ENCODE data around the gene PRKACA. TPM values are rescaled to one million over a fixed set of nuclear protein-coding genes. Genes with fewer than 3 reads are reported as not detected.

PRKACA gene
- total and polyA plus RNA-seq, 7 donors, result 33.6 to 59.1 (median 36.6) TPM

DNA sequence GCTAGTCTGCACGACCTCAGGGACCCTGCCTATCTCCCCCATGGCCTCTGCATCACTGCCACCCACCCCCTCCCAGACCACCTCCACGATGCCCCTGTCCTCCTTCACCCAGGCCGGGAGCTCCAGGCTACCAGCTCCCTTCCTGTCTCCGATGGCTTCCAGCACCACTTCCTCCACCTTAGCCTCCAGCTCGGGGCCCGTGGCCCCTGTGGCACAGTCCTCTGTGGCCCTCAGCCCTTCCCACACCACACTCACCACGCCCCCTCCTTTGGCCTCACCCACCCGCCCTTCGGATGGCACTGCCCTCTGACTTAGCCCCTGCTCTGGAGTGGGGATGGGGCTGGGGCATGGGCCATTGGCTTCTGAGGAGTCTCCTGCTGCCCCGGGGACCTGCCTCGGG is 62.8 kb downstream of the PRKACA start:
- TF ChIP-seq POLR2AphosphoS5 (IDR thresholded peaks at IDR 0.05), result no peak
- no peak for TF ChIP-seq POLR2A (IDR thresholded peaks at IDR 0.05)
- TF ChIP-seq CTCF (IDR thresholded peaks at IDR 0.05), result no peak
- TF ChIP-seq EP300 (IDR thresholded peaks at IDR 0.05), result no peak
- intact Hi-C loops (cut with DNase I), result no loop called here
- H3K4me1 ChIP-seq, result peaks cover 0 to 16% (median 9%) of the 10 kb centered on the region in 4 donors
- H3K36me3 ChIP-seq, result no peaks in the 10 kb centered on the region
- no peak overlapping the region for H3K4me3 ChIP-seq
- no peak overlapping the region for H3K27ac ChIP-seq
- WGBS, 2 donors, result 54 to 58% methylated on average over 11 of the region's 11 CpGs
- DNase-seq, result no peak
- peaks cover 9 to 31% (median 28%) of the 10 kb centered on the region in 3 donors for H3K27me3 ChIP-seq
- H3K9me3 ChIP-seq, result no peaks in the 10 kb centered on the region

- H3K4me3 ChIP-seq, result no peak overlapping the region
- peaks cover 0 to 16% (median 9%) of the 10 kb centered on the region in 4 donors for H3K4me1 ChIP-seq
- TF ChIP-seq CTCF (IDR thresholded peaks at IDR 0.05), result no peak
- no peak for TF ChIP-seq EP300 (IDR thresholded peaks at IDR 0.05)
- TF ChIP-seq POLR2AphosphoS5 (IDR thresholded peaks at IDR 0.05), result no peak
- no peak for TF ChIP-seq POLR2A (IDR thresholded peaks at IDR 0.05)
- WGBS, 2 donors, result 81 to 97% methylated on average over 6 of the region's 6 CpGs
- H3K27ac ChIP-seq, result no peak overlapping the region
- intact Hi-C loops (cut with DNase I), result no loop called here
- DNase-seq, result no peak
- H3K36me3 ChIP-seq, result no peaks in the 10 kb centered on the region
- peaks cover 9 to 24% (median 21%) of the 10 kb centered on the region in 3 donors for H3K27me3 ChIP-seq
- no peaks in the 10 kb centered on the region for H3K9me3 ChIP-seq
These were observed 63.5 kb downstream of the PRKACA start for GRCh38 chr19:14054099-14054498.

DNA sequence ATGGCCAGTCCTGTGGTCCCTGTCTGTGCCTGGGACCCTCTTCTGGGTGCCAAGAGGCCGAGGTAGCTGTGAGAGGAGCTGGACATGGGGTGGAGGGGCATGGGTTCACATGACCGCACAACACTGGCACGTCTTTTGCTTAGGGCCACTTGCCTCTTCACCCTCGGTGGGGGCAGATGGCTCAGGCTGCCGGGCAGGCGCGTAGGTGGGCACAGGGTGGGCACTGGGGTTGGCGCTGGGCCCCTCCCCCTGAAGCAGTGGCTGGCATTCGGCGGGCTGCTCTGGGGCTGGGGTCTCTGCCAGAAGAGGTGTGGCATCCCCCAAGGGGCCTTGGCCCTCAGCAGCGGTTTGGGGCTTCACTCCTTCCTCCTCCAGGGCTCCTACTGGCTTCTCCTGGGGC is 64.1 kb downstream of the PRKACA start:
- Histone ChIP-seq H3K36me3 (no peaks in the 10 kb centered on the region), H3K4me1 (peaks cover 0 to 13% (median 9%) of the 10 kb centered on the region in 4 donors), H3K9me3 (no peaks in the 10 kb centered on the region), H3K27ac (no peak overlapping the region), H3K4me3 (no peak overlapping the region), H3K27me3 (peaks cover 9 to 18% (median 15%) of the 10 kb centered on the region in 3 donors)
- intact Hi-C loops (cut with DNase I), result no loop called here
- 94% methylated on average over 11 of the region's 11 CpGs for WGBS, 2 donors
- no peak for DNase-seq
- TF ChIP-seq EP300 (IDR thresholded peaks at IDR 0.05), result no peak
- no peak for TF ChIP-seq CTCF (IDR thresholded peaks at IDR 0.05)
- TF ChIP-seq POLR2A (IDR thresholded peaks at IDR 0.05), result no peak
- no peak for TF ChIP-seq POLR2AphosphoS5 (IDR thresholded peaks at IDR 0.05)

- H3K27ac ChIP-seq, result no peak overlapping the region
- DNase-seq, result no peak
- no peak overlapping the region for H3K4me3 ChIP-seq
- no peak for TF ChIP-seq EP300 (IDR thresholded peaks at IDR 0.05)
- TF ChIP-seq POLR2AphosphoS5 (IDR thresholded peaks at IDR 0.05), result no peak
- no peak for TF ChIP-seq CTCF (IDR thresholded peaks at IDR 0.05)
- TF ChIP-seq POLR2A (IDR thresholded peaks at IDR 0.05), result no peak
- no peaks in the 10 kb centered on the region for H3K9me3 ChIP-seq
- 94 to 97% methylated on average over 3 of the region's 3 CpGs for WGBS, 2 donors
- H3K4me1 ChIP-seq, result peaks cover 0 to 12% (median 8%) of the 10 kb centered on the region in 4 donors
- intact Hi-C loops (cut with DNase I), result no loop called here
- H3K27me3 ChIP-seq, result peaks cover 9 to 14% (median 11%) of the 10 kb centered on the region in 3 donors
- no peaks in the 10 kb centered on the region for H3K36me3 ChIP-seq
These were observed 64.5 kb downstream of the PRKACA start for GRCh38 chr19:14053032-14053431.

DNA sequence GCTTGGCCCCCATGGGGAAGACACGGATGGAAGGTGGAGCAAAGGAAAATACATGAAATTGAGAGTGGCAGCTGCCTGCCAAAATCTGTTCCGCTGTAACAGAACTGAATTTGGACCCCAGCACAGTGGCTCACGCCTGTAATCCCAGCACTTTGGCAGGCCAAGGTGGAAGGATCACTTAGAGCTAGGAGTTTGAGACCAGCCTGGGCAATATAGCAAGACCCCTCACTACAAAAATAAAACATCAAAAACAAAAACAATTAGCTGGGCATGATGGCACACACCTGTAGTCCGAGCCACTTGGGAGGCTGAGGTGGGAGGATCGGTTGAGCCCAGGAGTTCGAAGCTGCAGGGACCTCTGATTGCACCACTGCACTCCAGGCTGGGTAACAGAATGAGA is 65.1 kb downstream of the PRKACA start:
- H3K9me3 ChIP-seq, result no peaks in the 10 kb centered on the region
- WGBS, 2 donors, result 90 to 92% methylated on average over 6 of the region's 6 CpGs
- intact Hi-C loops (cut with DNase I), result no loop called here

More for the DNA sequence above, 65.1 kb downstream of the PRKACA start:
- H3K4me3 ChIP-seq, result no peak overlapping the region
- peaks cover 0 to 6% (median 3%) of the 10 kb centered on the region in 4 donors for H3K4me1 ChIP-seq
- peaks cover 3 to 8% (median 5%) of the 10 kb centered on the region in 3 donors for H3K27me3 ChIP-seq
- H3K36me3 ChIP-seq, result no peaks in the 10 kb centered on the region
- no peak for DNase-seq
- H3K27ac ChIP-seq, result no peak overlapping the region
- TF ChIP-seq EP300 (IDR thresholded peaks at IDR 0.05) (no peak), POLR2AphosphoS5 (IDR thresholded peaks at IDR 0.05) (no peak), POLR2A (IDR thresholded peaks at IDR 0.05) (no peak), CTCF (IDR thresholded peaks at IDR 0.05) (no peak)
